HEK293 (cell line): ENCODE measurements around the gene WWOX.

Experiments
- HOXA7 ChIP-seq: sonication (generic); formaldehyde crosslinking; IDR thresholded peaks from 2 replicates; pipeline ENCODE4 v1.8.1; 2022; ENCODE audit warnings: missing genetic modification reagents, borderline replicate concordance
- PATZ1 ChIP-seq: fragments of 450-650 bp; formaldehyde crosslinking; IDR thresholded peaks from 2 replicates; pipeline ENCODE4 v1.5.1; 2016; ENCODE audit warnings: missing biosample characterization, missing genetic modification characterization
- ZNF202 ChIP-seq: fragments of 450-650 bp; formaldehyde crosslinking; IDR thresholded peaks from 2 replicates; pipeline ENCODE4 v1.5.1; 2016; ENCODE audit warnings: missing biosample characterization, missing genetic modification characterization, borderline replicate concordance
- ZNF239 ChIP-seq: fragments of 450-650 bp; formaldehyde crosslinking; IDR thresholded peaks from 2 replicates; pipeline ENCODE4 v1.5.1; 2016; ENCODE audit warnings: missing biosample characterization, missing genetic modification characterization
- ZNF292 ChIP-seq: fragments of 450-650 bp; formaldehyde crosslinking; IDR thresholded peaks from 2 replicates; pipeline ENCODE4 v1.5.1; 2016; ENCODE audit warnings: low read depth, missing biosample characterization, missing genetic modification characterization, borderline replicate concordance
- ZNF354C ChIP-seq: fragments of 450-650 bp; formaldehyde crosslinking; IDR thresholded peaks from 2 replicates; pipeline ENCODE4 v1.5.1; 2016; ENCODE audit warnings: missing biosample characterization, missing genetic modification characterization, low read depth, borderline replicate concordance
- ZNF37A ChIP-seq: fragments of 450-650 bp; IDR thresholded peaks from 2 replicates; pipeline ENCODE4 v1.5.1; 2018; ENCODE audit warnings: missing biosample characterization, missing genetic modification characterization
- TF ChIP-seq, protein P1 (sequence below): fragments of 450-650 bp; formaldehyde crosslinking; IDR thresholded peaks from 2 replicates; pipeline ENCODE4 v1.5.1; 2016; ENCODE audit warnings: missing biosample characterization, missing genetic modification characterization
- TF ChIP-seq, protein P2 (sequence below): fragments of 450-650 bp; formaldehyde crosslinking; IDR thresholded peaks from 2 replicates; pipeline ENCODE4 v1.5.1; 2016; ENCODE audit warnings: missing biosample characterization, missing genetic modification characterization
- TF ChIP-seq, protein P3 (sequence below): sonication (generic); formaldehyde crosslinking; IDR thresholded peaks from 2 replicates; pipeline ENCODE4 v1.8.1; 2022; ENCODE audit warnings: mild to moderate bottlenecking, moderate library complexity, missing genetic modification reagents
- TF ChIP-seq, protein P4 (sequence below): fragments of 450-650 bp; formaldehyde crosslinking; IDR thresholded peaks from 2 replicates; pipeline ENCODE4 v1.5.1; 2016; ENCODE audit warnings: missing biosample characterization, missing genetic modification characterization

- TF ChIP-seq ZNF292 (tag by site-specific recombination): no peak
- TF ChIP-seq, protein P1, sequence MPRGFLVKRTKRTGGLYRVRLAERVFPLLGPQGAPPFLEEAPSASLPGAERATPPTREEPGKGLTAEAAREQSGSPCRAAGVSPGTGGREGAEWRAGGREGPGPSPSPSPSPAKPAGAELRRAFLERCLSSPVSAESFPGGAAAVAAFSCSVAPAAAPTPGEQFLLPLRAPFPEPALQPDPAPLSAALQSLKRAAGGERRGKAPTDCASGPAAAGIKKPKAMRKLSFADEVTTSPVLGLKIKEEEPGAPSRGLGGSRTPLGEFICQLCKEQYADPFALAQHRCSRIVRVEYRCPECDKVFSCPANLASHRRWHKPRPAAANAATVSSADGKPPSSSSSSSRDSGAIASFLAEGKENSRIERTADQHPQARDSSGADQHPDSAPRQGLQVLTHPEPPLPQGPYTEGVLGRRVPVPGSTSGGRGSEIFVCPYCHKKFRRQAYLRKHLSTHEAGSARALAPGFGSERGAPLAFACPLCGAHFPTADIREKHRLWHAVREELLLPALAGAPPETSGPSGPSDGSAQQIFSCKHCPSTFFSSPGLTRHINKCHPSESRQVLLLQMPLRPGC: no peak
- TF ChIP-seq, protein P2, sequence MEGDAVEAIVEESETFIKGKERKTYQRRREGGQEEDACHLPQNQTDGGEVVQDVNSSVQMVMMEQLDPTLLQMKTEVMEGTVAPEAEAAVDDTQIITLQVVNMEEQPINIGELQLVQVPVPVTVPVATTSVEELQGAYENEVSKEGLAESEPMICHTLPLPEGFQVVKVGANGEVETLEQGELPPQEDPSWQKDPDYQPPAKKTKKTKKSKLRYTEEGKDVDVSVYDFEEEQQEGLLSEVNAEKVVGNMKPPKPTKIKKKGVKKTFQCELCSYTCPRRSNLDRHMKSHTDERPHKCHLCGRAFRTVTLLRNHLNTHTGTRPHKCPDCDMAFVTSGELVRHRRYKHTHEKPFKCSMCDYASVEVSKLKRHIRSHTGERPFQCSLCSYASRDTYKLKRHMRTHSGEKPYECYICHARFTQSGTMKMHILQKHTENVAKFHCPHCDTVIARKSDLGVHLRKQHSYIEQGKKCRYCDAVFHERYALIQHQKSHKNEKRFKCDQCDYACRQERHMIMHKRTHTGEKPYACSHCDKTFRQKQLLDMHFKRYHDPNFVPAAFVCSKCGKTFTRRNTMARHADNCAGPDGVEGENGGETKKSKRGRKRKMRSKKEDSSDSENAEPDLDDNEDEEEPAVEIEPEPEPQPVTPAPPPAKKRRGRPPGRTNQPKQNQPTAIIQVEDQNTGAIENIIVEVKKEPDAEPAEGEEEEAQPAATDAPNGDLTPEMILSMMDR: no peak
- no peak for TF ChIP-seq ZNF354C (tag by site-specific recombination)
- no peak for TF ChIP-seq HOXA7 (CRISPR knock-in tag)
- no peak for TF ChIP-seq ZNF239 (tag by site-specific recombination)
- no peak for TF ChIP-seq ZNF202 (tag by site-specific recombination)
- TF ChIP-seq ZNF37A: no peak
- TF ChIP-seq PATZ1 (tag by site-specific recombination): no peak
- TF ChIP-seq, protein P3, sequence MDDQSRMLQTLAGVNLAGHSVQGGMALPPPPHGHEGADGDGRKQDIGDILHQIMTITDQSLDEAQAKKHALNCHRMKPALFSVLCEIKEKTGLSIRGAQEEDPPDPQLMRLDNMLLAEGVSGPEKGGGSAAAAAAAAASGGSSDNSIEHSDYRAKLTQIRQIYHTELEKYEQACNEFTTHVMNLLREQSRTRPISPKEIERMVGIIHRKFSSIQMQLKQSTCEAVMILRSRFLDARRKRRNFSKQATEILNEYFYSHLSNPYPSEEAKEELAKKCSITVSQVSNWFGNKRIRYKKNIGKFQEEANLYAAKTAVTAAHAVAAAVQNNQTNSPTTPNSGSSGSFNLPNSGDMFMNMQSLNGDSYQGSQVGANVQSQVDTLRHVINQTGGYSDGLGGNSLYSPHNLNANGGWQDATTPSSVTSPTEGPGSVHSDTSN (CRISPR knock-in tag): no peak
- TF ChIP-seq, protein P4, sequence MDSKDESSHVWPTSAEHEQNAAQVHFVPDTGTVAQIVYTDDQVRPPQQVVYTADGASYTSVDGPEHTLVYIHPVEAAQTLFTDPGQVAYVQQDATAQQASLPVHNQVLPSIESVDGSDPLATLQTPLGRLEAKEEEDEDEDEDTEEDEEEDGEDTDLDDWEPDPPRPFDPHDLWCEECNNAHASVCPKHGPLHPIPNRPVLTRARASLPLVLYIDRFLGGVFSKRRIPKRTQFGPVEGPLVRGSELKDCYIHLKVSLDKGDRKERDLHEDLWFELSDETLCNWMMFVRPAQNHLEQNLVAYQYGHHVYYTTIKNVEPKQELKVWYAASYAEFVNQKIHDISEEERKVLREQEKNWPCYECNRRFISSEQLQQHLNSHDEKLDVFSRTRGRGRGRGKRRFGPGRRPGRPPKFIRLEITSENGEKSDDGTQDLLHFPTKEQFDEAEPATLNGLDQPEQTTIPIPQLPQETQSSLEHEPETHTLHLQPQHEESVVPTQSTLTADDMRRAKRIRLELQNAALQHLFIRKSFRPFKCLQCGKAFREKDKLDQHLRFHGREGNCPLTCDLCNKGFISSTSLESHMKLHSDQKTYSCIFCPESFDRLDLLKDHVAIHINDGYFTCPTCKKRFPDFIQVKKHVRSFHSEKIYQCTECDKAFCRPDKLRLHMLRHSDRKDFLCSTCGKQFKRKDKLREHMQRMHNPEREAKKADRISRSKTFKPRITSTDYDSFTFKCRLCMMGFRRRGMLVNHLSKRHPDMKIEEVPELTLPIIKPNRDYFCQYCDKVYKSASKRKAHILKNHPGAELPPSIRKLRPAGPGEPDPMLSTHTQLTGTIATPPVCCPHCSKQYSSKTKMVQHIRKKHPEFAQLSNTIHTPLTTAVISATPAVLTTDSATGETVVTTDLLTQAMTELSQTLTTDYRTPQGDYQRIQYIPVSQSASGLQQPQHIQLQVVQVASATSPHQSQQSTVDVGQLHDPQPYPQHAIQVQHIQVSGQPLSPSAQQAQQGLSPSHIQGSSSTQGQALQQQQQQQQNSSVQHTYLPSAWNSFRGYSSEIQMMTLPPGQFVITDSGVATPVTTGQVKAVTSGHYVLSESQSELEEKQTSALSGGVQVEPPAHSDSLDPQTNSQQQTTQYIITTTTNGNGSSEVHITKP (tag by site-specific recombination): no peak
Observed at GRCh38 chr16:78515421-78515820, 416.0 kb downstream of the WWOX start.
